Left kidney (tissue), 2 donors: ENCODE measurements around the gene GSX1. TPM values are rescaled to one million over a fixed set of nuclear protein-coding genes. Genes with fewer than 3 reads are reported as not detected.

Experiments
- DNase-seq: peaks from one replicate; pipeline ENCODE4 v3.0.0-alpha.2; 2013
- polyA plus RNA-seq: library from polyadenylated mRNA; unstranded; fragments of 120-200 nt; gene quantifications from one replicate; pipeline ENCODE4 v1.2.1, GENCODE V29; 2013; ENCODE audit not compliant: insufficient read length

GSX1 gene
- polyA plus RNA-seq, 1 donor: not detected

- DNase-seq: no peak
Measured at GRCh38 chr13:27833206-27833605, 40.9 kb downstream of the GSX1 start.

- no peak for DNase-seq
Measured at GRCh38 chr13:27834095-27834494, 41.8 kb downstream of the GSX1 start.

DNA sequence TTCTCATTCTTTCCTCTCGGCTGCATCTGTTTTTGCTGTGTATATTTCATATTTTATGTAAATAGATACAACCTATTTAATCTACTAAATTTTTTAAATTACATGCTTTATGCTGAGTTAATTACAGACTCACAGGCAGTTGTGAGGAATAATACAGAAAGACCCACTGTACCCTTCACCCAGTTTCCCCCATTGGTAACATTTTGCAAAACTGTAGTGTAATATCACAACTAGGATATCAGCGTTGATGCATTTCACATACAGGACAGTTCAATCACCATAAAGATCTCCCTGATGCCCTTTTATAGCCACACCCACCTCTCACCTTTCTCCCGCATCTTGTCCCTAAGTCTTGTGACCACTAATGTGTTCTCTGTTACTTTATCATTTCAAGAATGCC, 43.5 kb downstream of the GSX1 start:
- no peak for DNase-seq

- DNase-seq: no peak
Measured at GRCh38 chr13:27839809-27840467, 47.7 kb downstream of the GSX1 start.

DNA sequence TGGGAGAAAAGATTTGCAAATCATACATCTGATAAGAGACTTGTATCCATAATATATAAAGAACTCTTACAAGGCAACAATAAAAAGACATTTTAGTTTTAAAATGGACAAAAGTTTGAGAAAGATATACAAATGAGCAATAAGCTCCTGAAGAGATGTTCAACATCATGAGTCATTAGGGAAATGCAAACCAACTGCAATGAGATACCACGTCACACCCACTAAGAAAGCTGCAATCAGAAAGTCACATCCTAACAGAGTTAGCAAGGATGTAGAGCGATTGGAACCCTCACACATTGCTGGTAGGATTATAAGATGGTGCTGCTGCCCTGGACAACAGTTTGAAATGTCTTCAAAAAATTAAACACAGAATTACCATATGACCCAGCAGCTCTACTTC, 50.3 kb downstream of the GSX1 start:
- no peak for DNase-seq

Other genes with a start within 250 kb of the GSX1 start
- gene LNX2, start 172.0 kb upstream of the GSX1 start, polyA plus RNA-seq: 13.4 TPM
- gene POLR1D, start 170.6 kb upstream of the GSX1 start, polyA plus RNA-seq: 125 TPM
- not detected for gene PDX1, start 127.5 kb downstream of the GSX1 start, polyA plus RNA-seq
- not detected for gene CDX2, start 176.8 kb downstream of the GSX1 start, polyA plus RNA-seq
- gene URAD, start 196.2 kb downstream of the GSX1 start, polyA plus RNA-seq: not detected